ENCODE results near the gene SNTB2. TPM values are rescaled to one million over a fixed set of nuclear protein-coding genes. Genes with fewer than 3 reads are reported as not detected.

Gene SNTB2
- polyA plus RNA-seq, 3 donors = 1.2 to 6.0 (median 5.0) TPM

- Histone ChIP-seq H3K9ac (ENCODE audit: insufficient read depth, low read length, poor library complexity, severe bottlenecking) (no peak overlapping the region), H3K27ac (ENCODE audit: low read depth in 1 of 2, low read length in 2 of 2) (no peak overlapping the region), H3K36me3 (replicated peaks in 1 of 2; ENCODE audit: control insufficient read depth in 1 of 2, insufficient read depth in 2 of 2, low read length in 2 of 2) (peaks cover 0 to 6% of the 10 kb centered on the region in 2 donors), H3K4me3 (replicated peaks in 1 of 3; ENCODE audit: low read depth in 2 of 3, low read length in 3 of 3) (no peak overlapping the region), H3K4me1 (ENCODE audit: control insufficient read depth in 1 of 2, insufficient read depth in 2 of 2, low read length in 2 of 2) (no peaks in the 10 kb centered on the region), H3K9me3 (replicated peaks in 1 of 2; ENCODE audit: control insufficient read depth in 1 of 2, insufficient read depth in 1 of 2, low read length in 2 of 2) (no peaks in the 10 kb centered on the region), H3K4me2 (replicated peaks; ENCODE audit: extremely low read depth, low read length, poor library complexity, severe bottlenecking) (no peak overlapping the region), H2AFZ (ENCODE audit: insufficient read depth, low read depth, low read length, poor library complexity, severe bottlenecking) (no peak overlapping the region), H3K27me3 (ENCODE audit: control insufficient read depth in 2 of 2, insufficient read depth in 2 of 2, low read length in 2 of 2) (no peaks in the 10 kb centered on the region), H3K79me2 (ENCODE audit: insufficient read depth, low read length) (no peaks in the 10 kb centered on the region), H4K20me1 (ENCODE audit: insufficient read depth, low read length) (peaks cover 3% of the 10 kb centered on the region)
- intact Hi-C loops (cut with micrococcal nuclease) = no loop called here
- no CpG with 5 or more reads among the region's 1 CpG for WGBS (ENCODE audit: insufficient coverage)
- H3K4me3 Mint-ChIP-seq = no peak overlapping the region
- H3K36me3 Mint-ChIP-seq = peaks cover 8 to 10% of the 10 kb centered on the region in 2 donors
- H3K27me3 Mint-ChIP-seq (ENCODE audit: low read depth in 3 of 3) = peaks cover 0 to 8% (median 5%) of the 10 kb centered on the region in 3 donors
- no peak overlapping the region for H3K27ac Mint-ChIP-seq
- H3K4me1 Mint-ChIP-seq = no peaks in the 10 kb centered on the region
- DNase-seq = no peak
- no peak for TF ChIP-seq CTCF (IDR thresholded peaks at IDR 0.05)
- no peaks in the 10 kb centered on the region for H3K9me3 Mint-ChIP-seq
These were observed 57.4 kb downstream of the SNTB2 start for GRCh38 chr16:69244336-69244735.

GRCh38 chr16:69250081-69250480 lies 63.1 kb downstream of the SNTB2 start:
- TF ChIP-seq CTCF (IDR thresholded peaks at IDR 0.05) = no peak
- no peak overlapping the region for H2AFZ ChIP-seq (ENCODE audit: insufficient read depth, low read depth, low read length, poor library complexity, severe bottlenecking)
- Mint-ChIP-seq H3K4me3 (no peak overlapping the region), H3K4me1 (no peaks in the 10 kb centered on the region), H3K9me3 (no peaks in the 10 kb centered on the region), H3K27ac (no peak overlapping the region), H3K27me3 (ENCODE audit: low read depth in 3 of 3) (peaks cover 0 to 4% (median 0%) of the 10 kb centered on the region in 3 donors), H3K36me3 (peaks cover 8 to 11% of the 10 kb centered on the region in 2 donors)
- H3K27me3 ChIP-seq (ENCODE audit: control insufficient read depth in 2 of 2, insufficient read depth in 2 of 2, low read length in 2 of 2) = no peaks in the 10 kb centered on the region
- no peak for DNase-seq
- H3K4me1 ChIP-seq (ENCODE audit: control insufficient read depth in 1 of 2, insufficient read depth in 2 of 2, low read length in 2 of 2) = no peaks in the 10 kb centered on the region
- peaks cover 0 to 6% of the 10 kb centered on the region in 2 donors for H3K36me3 ChIP-seq (replicated peaks in 1 of 2; ENCODE audit: control insufficient read depth in 1 of 2, insufficient read depth in 2 of 2, low read length in 2 of 2)
- H3K4me3 ChIP-seq (replicated peaks in 1 of 3; ENCODE audit: low read depth in 2 of 3, low read length in 3 of 3) = no peak overlapping the region
- no CpG with 5 or more reads among the region's 3 CpGs for WGBS (ENCODE audit: insufficient coverage)
- no peaks in the 10 kb centered on the region for H3K9me3 ChIP-seq (replicated peaks in 1 of 2; ENCODE audit: control insufficient read depth in 1 of 2, insufficient read depth in 1 of 2, low read length in 2 of 2)
- H3K79me2 ChIP-seq (ENCODE audit: insufficient read depth, low read length) = no peaks in the 10 kb centered on the region
- no peak overlapping the region for H3K27ac ChIP-seq (ENCODE audit: low read depth in 1 of 2, low read length in 2 of 2)
- no peak overlapping the region for H3K9ac ChIP-seq (ENCODE audit: insufficient read depth, low read length, poor library complexity, severe bottlenecking)
- no peak overlapping the region for H3K4me2 ChIP-seq (replicated peaks; ENCODE audit: extremely low read depth, low read length, poor library complexity, severe bottlenecking)
- H4K20me1 ChIP-seq (ENCODE audit: insufficient read depth, low read length) = peaks cover 5% of the 10 kb centered on the region
- intact Hi-C loops (cut with micrococcal nuclease) = no loop called here
